CD8-positive, alpha-beta memory T cell (primary cell): ENCODE results near the gene RNASEH2A. TPM values are rescaled to one million over a fixed set of nuclear protein-coding genes. Genes with fewer than 3 reads are reported as not detected.

Experiments used
- CTCF ChIA-PET: fragments of 350-600 bp; sonication (Branson Sonifier 250); formaldehyde crosslinking; loops from one replicate; lab custom pipeline; 2021; ENCODE audit warnings: antibody characterized with exemption; lab: Charles Lee
- POLR2A ChIA-PET: fragments of 350-600 bp; sonication (Branson Sonifier 250); formaldehyde crosslinking; loops from one replicate; lab custom pipeline; 2021; ENCODE audit warnings: antibody characterized with exemption; lab: Charles Lee
- DNase-seq, 5 donors: peaks; one replicate each; pipeline versions ENCODE4 v3.0.0 to v3.0.0-alpha.2; 2020 to 2022; ENCODE audit warnings: mixed read lengths in 1 of 5
- H3K27ac ChIP-seq: one replicate; pipeline ENCODE4 v1.7.0; 2013; ENCODE audit warnings: low read depth, mild to moderate bottlenecking, low read length, moderate library complexity
- H3K27me3 ChIP-seq: 2 replicates; pipeline ENCODE4 v1.7.0; 2013; ENCODE audit warnings: low read length, mild to moderate bottlenecking; ENCODE audit not compliant: insufficient read depth, poor library complexity, severe bottlenecking
- H3K36me3 ChIP-seq: 2 replicates; pipeline ENCODE4 v1.7.0; 2013; ENCODE audit warnings: mild to moderate bottlenecking, low read length, moderate library complexity; ENCODE audit not compliant: insufficient read depth
- H3K4me1 ChIP-seq: 2 replicates; pipeline ENCODE4 v1.7.0; 2013; ENCODE audit warnings: mild to moderate bottlenecking, low read length, moderate library complexity; ENCODE audit not compliant: insufficient read depth
- H3K4me3 ChIP-seq: 2 replicates; pipeline ENCODE4 v1.7.0; 2013; ENCODE audit warnings: mild to moderate bottlenecking, low read length
- H3K9me3 ChIP-seq: 2 replicates; pipeline ENCODE4 v1.7.0; 2013; ENCODE audit warnings: mild to moderate bottlenecking, low read length
- H3K27ac Mint-ChIP-seq, 8 donors: one replicate each; pipeline ENCODE4 v1.8.0; 2020 to 2021; ENCODE audit warnings: mixed read lengths in 8 of 8, mild to moderate bottlenecking in 6 of 8, inconsistent platforms in 3 of 8, moderate library complexity in 3 of 8
- H3K27me3 Mint-ChIP-seq, 2 donors: one replicate each; pipeline ENCODE4 v1.8.0; 2020 to 2021; ENCODE audit warnings: mixed read lengths in 2 of 2, mild to moderate bottlenecking in 1 of 2, moderate library complexity in 1 of 2
- H3K36me3 Mint-ChIP-seq, 3 donors: one replicate each; pipeline ENCODE4 v1.8.0; 2020 to 2021; ENCODE audit warnings: mixed read lengths in 3 of 3, inconsistent platforms in 1 of 3, mild to moderate bottlenecking in 1 of 3
- H3K4me1 Mint-ChIP-seq, 3 donors: one replicate each; pipeline ENCODE4 v1.8.0; 2020 to 2021; ENCODE audit warnings: mixed read lengths in 3 of 3, inconsistent platforms in 1 of 3, mild to moderate bottlenecking in 1 of 3
- H3K4me3 Mint-ChIP-seq, 7 donors: one replicate each; pipeline ENCODE4 v1.8.0; 2020 to 2021; ENCODE audit warnings: mixed read lengths in 7 of 7, mild to moderate bottlenecking in 6 of 7, moderate library complexity in 4 of 7, inconsistent platforms in 2 of 7
- H3K9me3 Mint-ChIP-seq, 5 donors: one replicate each; pipeline ENCODE4 v1.8.0; 2020 to 2022; ENCODE audit warnings: mixed read lengths in 5 of 5, mild to moderate bottlenecking in 3 of 5, moderate library complexity in 2 of 5, inconsistent platforms in 1 of 5
- polyA plus RNA-seq: library from polyadenylated mRNA; unstranded; fragments of 300-500 nt; fragmentation: Illumina TruSeq; gene quantifications from one replicate; pipeline ENCODE4 v1.2.3, GENCODE V29; 2021
- total RNA-seq, 2 experiments: library from RNA; stranded (reverse); gene quantifications; one replicate each; pipeline ENCODE4 v1.2.3, GENCODE V29; 2021

Gene RNASEH2A
- total and polyA plus RNA-seq, 3 experiments from 2014 or later, result 24.1 to 62.4 (median 51.5) TPM

- ChIA-PET POLR2A (no interaction called here), CTCF (interaction anchor here (1.2 kb wide), 2 partner anchors 10 to 71 kb away, joined by 4 read pairs; no protein-coding TSS in a partner anchor)
- peak overlapping the region in 5 of 7 donors; percentile 5 to 73 (median 47) for H3K4me3 Mint-ChIP-seq
- Histone ChIP-seq H3K27ac (no peak overlapping the region), H3K4me1 (peaks cover 36% of the 10 kb centered on the region), H3K9me3 (no peaks in the 10 kb centered on the region), H3K4me3 (no peak overlapping the region), H3K27me3 (peaks cover 76% of the 10 kb centered on the region), H3K36me3 (no peaks in the 10 kb centered on the region)
- peaks cover 35 to 55% (median 52%) of the 10 kb centered on the region in 3 donors for H3K4me1 Mint-ChIP-seq
- peaks cover 0 to 4% (median 0%) of the 10 kb centered on the region in 3 donors for H3K36me3 Mint-ChIP-seq
- H3K27ac Mint-ChIP-seq, result peak overlapping the region in 2 of 8 donors; percentile 41 to 51
- no peak for DNase-seq
- peaks cover 0 to 14% (median 3%) of the 10 kb centered on the region in 5 donors for H3K9me3 Mint-ChIP-seq
- peaks cover 76 to 78% of the 10 kb centered on the region in 2 donors for H3K27me3 Mint-ChIP-seq
These were observed 30.8 kb downstream of the RNASEH2A start for GRCh38 chr19:12837225-12837624.

GRCh38 chr19:12838182-12838885 lies 31.9 kb downstream of the RNASEH2A start, which contains the start of gene MAST1:
MAST1 (plus strand) TSS chr19:12838515; CDS start chr19:12838573, 58 bp downstream.
- peaks cover 25% of the 10 kb centered on the region for H3K4me1 ChIP-seq
- no peaks in the 10 kb centered on the region for H3K9me3 ChIP-seq
- peak within 1 kb of the TSS in 6 of 8 donors; percentile 24 to 85 (median 58) for H3K27ac Mint-ChIP-seq
- peak; percentile 45 to 61 (median 50) for DNase-seq
- peaks cover 0 to 14% (median 2%) of the 10 kb centered on the region in 5 donors for H3K9me3 Mint-ChIP-seq
- H3K4me3 ChIP-seq, result peak within 1 kb of the TSS; percentile 14
- H3K4me3 Mint-ChIP-seq, result peak within 1 kb of the TSS; percentile 57 to 87 (median 76)
- peaks cover 72% of the 10 kb centered on the region for H3K27me3 ChIP-seq
- peaks cover 29 to 46% (median 42%) of the 10 kb centered on the region in 3 donors for H3K4me1 Mint-ChIP-seq
- peaks cover 71 to 73% of the 10 kb centered on the region in 2 donors for H3K27me3 Mint-ChIP-seq
- peaks cover 0 to 1% (median 0%) of the 10 kb centered on the region in 3 donors for H3K36me3 Mint-ChIP-seq
- ChIA-PET POLR2A (interaction anchor here (0.7 kb wide), 1 partner anchor 29 kb away, joined by 3 read pairs; no protein-coding TSS in a partner anchor), CTCF (no interaction called here)
- H3K36me3 ChIP-seq, result no peaks in the 10 kb centered on the region
- H3K27ac ChIP-seq, result no peak within 1 kb of the TSS

DNA sequence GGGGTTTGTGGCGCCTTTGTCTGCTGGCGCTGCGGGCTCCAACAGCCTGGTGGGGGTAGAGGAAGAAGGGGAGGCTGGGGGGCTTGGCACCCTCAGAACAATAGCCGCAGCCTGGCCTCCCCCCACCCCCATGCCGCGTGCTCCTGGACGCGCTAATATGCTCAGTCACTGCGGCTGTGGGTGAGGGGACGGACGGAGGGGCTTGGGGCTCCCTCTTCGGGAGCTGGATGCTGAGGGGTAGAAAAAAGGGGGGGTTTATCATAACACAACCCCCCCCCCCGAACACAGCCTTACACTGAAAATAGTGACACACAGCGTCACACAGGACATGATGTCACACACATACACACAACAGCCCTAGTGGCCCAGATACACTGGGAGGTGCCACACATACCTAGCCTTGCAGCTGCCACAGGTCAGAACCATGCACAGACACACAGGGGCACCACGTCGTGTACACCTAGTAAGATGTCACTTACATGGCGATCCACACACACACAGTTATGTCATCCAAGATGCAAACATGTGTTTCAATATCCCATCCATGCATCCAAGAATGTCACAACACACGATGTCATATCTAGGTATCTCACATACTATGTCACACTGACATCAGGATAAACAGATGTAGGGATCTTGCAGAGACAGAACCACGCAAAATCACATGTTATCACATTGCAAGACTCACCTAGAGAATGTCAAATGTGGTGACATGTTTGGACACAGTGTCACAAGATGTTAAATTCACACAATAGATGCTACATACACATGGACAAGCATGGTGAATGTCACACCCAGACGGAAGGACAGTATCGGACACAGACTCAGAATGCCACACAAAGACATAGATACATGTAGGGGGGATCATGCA lies 32.7 kb downstream of the RNASEH2A start:
- peaks cover 0 to 14% (median 2%) of the 10 kb centered on the region in 5 donors for H3K9me3 Mint-ChIP-seq
- POLR2A ChIA-PET, result no interaction called here
- H3K4me1 ChIP-seq, result peaks cover 24% of the 10 kb centered on the region
- peaks cover 0 to 1% (median 0%) of the 10 kb centered on the region in 3 donors for H3K36me3 Mint-ChIP-seq
- no peaks in the 10 kb centered on the region for H3K36me3 ChIP-seq
- H3K27me3 Mint-ChIP-seq, result peaks cover 73 to 79% of the 10 kb centered on the region in 2 donors
- H3K4me3 ChIP-seq, result peak overlapping the region; percentile 14
- no peak overlapping the region for H3K27ac ChIP-seq
- peaks cover 74% of the 10 kb centered on the region for H3K27me3 ChIP-seq
- peaks cover 28 to 45% (median 41%) of the 10 kb centered on the region in 3 donors for H3K4me1 Mint-ChIP-seq
- peak in 3 of 5 donors; percentile 24 to 58 (median 25) for DNase-seq
- peak overlapping the region in 6 of 8 donors; percentile 24 to 85 (median 58) for H3K27ac Mint-ChIP-seq
- CTCF ChIA-PET, result no interaction called here
- H3K4me3 Mint-ChIP-seq, result peak overlapping the region; percentile 57 to 87 (median 76)
- no peaks in the 10 kb centered on the region for H3K9me3 ChIP-seq

DNA sequence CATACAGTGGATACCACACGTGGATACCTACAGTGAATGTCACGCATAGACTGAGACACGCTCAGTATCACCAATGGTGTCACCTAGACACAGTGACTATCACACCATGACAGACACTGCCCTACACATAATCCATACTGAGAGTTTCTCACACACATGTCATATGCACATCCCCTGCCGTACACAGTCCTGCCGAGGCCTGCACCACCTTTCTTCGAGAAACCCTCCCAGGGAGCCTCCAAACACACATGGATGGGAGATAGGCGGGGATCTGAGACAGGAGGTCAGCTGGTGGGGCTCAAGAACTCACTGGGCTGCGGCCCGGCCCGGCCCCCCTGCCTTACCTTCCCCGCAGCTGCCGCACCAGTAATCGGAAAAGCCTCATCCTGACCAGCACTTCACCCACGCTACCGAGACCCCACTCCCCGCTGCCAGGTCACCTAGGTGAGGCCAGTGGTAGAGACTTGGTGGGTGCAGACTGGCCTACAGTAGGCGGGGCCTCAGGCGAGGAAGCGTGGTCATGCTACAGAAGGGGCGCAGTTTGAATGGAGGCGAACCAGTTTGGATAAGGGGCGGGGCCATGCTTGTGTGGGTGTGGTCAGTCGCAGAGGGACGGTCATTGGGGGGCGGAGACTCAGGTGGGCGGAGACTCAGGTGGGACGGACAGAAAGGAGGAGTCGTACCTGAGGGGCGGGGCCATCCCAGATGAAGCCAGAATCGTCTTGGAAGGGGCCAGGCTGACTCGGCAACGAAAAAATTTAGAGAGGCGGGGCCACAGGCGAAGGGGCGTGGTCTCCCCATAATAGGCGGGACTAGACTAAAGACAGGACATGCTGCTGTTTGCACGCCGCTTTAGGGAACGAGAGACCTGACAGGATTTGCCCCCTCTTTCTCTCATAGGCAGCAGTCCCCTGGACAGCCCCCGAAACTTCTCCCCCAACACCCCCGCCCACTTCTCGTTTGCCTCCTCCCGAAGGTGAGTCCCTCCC lies 34.0 kb downstream of the RNASEH2A start:
- H3K4me1 Mint-ChIP-seq, result peaks cover 23 to 40% (median 33%) of the 10 kb centered on the region in 3 donors
- H3K36me3 Mint-ChIP-seq, result peaks cover 0 to 1% (median 0%) of the 10 kb centered on the region in 3 donors
- POLR2A ChIA-PET, result no interaction called here
- H3K27me3 Mint-ChIP-seq, result peaks cover 68 to 78% of the 10 kb centered on the region in 2 donors
- Histone ChIP-seq H3K4me3 (no peak overlapping the region), H3K27me3 (peaks cover 64% of the 10 kb centered on the region), H3K36me3 (no peaks in the 10 kb centered on the region), H3K27ac (no peak overlapping the region), H3K9me3 (no peaks in the 10 kb centered on the region), H3K4me1 (peaks cover 24% of the 10 kb centered on the region)
- H3K27ac Mint-ChIP-seq, result peak overlapping the region in 2 of 8 donors; percentile 6 to 38
- peak in 3 of 5 donors; percentile 18 to 53 (median 34) for DNase-seq
- CTCF ChIA-PET, result no interaction called here
- peak overlapping the region in 4 of 7 donors; percentile 40 to 70 (median 50) for H3K4me3 Mint-ChIP-seq
- H3K9me3 Mint-ChIP-seq, result peaks cover 0 to 10% (median 0%) of the 10 kb centered on the region in 5 donors

GRCh38 chr19:12841094-12841493 lies 34.7 kb downstream of the RNASEH2A start:
- Mint-ChIP-seq H3K4me1 (peaks cover 23 to 40% (median 33%) of the 10 kb centered on the region in 3 donors), H3K27me3 (peaks cover 64 to 78% of the 10 kb centered on the region in 2 donors), H3K36me3 (peaks cover 0 to 1% (median 0%) of the 10 kb centered on the region in 3 donors), H3K27ac (peak overlapping the region in 1 of 8 donors; percentile 6), H3K9me3 (peaks cover 0 to 10% (median 0%) of the 10 kb centered on the region in 5 donors), H3K4me3 (peak overlapping the region in 6 of 7 donors; percentile 24 to 61 (median 46))
- Histone ChIP-seq H3K4me1 (peaks cover 24% of the 10 kb centered on the region), H3K27ac (no peak overlapping the region), H3K9me3 (no peaks in the 10 kb centered on the region), H3K27me3 (peaks cover 57% of the 10 kb centered on the region), H3K36me3 (no peaks in the 10 kb centered on the region), H3K4me3 (no peak overlapping the region)
- CTCF ChIA-PET, result no interaction called here
- DNase-seq, result no peak
- POLR2A ChIA-PET, result no interaction called here

- Histone ChIP-seq H3K4me1 (peaks cover 28% of the 10 kb centered on the region), H3K36me3 (no peaks in the 10 kb centered on the region), H3K27ac (no peak overlapping the region), H3K27me3 (peaks cover 57% of the 10 kb centered on the region), H3K9me3 (no peaks in the 10 kb centered on the region), H3K4me3 (no peak overlapping the region)
- peaks cover 20 to 37% (median 34%) of the 10 kb centered on the region in 3 donors for H3K4me1 Mint-ChIP-seq
- H3K27me3 Mint-ChIP-seq, result peaks cover 58 to 77% of the 10 kb centered on the region in 2 donors
- ChIA-PET POLR2A (no interaction called here), CTCF (no interaction called here)
- DNase-seq, result no peak
- no peak overlapping the region for H3K27ac Mint-ChIP-seq
- no peak overlapping the region for H3K4me3 Mint-ChIP-seq
- H3K9me3 Mint-ChIP-seq, result peaks cover 0 to 10% (median 0%) of the 10 kb centered on the region in 5 donors
- H3K36me3 Mint-ChIP-seq, result peaks cover 0 to 1% (median 0%) of the 10 kb centered on the region in 3 donors
These were observed 36.1 kb downstream of the RNASEH2A start for GRCh38 chr19:12842511-12842910.

DNA sequence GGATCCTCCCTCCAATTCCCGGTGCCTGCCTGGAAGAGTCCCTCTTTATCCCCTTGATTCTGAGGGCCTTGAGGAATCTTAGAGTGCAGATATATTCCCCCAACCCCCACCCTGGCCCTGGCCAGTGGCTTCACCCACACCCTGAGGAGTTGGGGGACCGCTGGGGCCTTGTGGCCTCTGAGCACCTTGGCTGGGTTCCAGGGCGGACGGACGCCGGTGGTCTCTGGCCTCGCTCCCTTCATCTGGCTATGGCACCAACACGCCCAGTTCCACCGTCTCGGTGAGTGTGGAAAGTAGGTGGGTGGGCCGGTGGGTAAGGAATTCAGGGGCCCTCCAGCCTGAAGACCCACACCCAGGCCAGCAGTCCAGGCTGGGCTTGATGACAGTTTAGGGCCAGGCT lies 36.9 kb downstream of the RNASEH2A start:
- Histone ChIP-seq H3K27me3 (peaks cover 50% of the 10 kb centered on the region), H3K4me3 (no peak overlapping the region), H3K9me3 (no peaks in the 10 kb centered on the region), H3K4me1 (peaks cover 28% of the 10 kb centered on the region), H3K36me3 (no peaks in the 10 kb centered on the region), H3K27ac (no peak overlapping the region)
- peaks cover 55 to 77% of the 10 kb centered on the region in 2 donors for H3K27me3 Mint-ChIP-seq
- H3K4me3 Mint-ChIP-seq, result no peak overlapping the region
- H3K9me3 Mint-ChIP-seq, result peaks cover 0 to 8% (median 0%) of the 10 kb centered on the region in 5 donors
- ChIA-PET POLR2A (no interaction called here), CTCF (interaction anchor here (13.0 kb wide), 1 partner anchor 80 kb away, joined by 231 read pairs; no protein-coding TSS in a partner anchor)
- peaks cover 0 to 1% (median 0%) of the 10 kb centered on the region in 3 donors for H3K36me3 Mint-ChIP-seq
- no peak for DNase-seq
- peak overlapping the region in 1 of 8 donors; percentile 77 for H3K27ac Mint-ChIP-seq
- H3K4me1 Mint-ChIP-seq, result peaks cover 19 to 36% (median 32%) of the 10 kb centered on the region in 3 donors
